HT1080 (cell line): ENCODE results near the gene GYPC. TPM values are rescaled to one million over a fixed set of nuclear protein-coding genes. Genes with fewer than 3 reads are reported as not detected.
A peak's percentile ranks its signal among the peaks of the same experiment; 100 is the strongest.

Experiments used
- DNase-seq: peaks from one replicate; pipeline ENCODE4 v3.0.0-alpha.2; 2015; ENCODE audit warnings: low read depth
- total RNA-seq: library from RNA; depleted of rRNA; stranded (reverse); fragments of >200 nt; shearing (Covaris generic); gene quantifications from 2 replicates; pipeline ENCODE4 v1.2.3, GENCODE V29; 2014

GYPC gene
- total RNA-seq, 1 experiment from 2014 or later: not detected

GRCh38 chr2:126649101-126649500, 6.9 kb upstream of the GYPC start:
- DNase-seq: no peak

GRCh38 chr2:126650994-126651393, 5.0 kb upstream of the GYPC start:
- no peak for DNase-seq

- DNase-seq: no peak
Measured at GRCh38 chr2:126652323-126652891, 3.6 kb upstream of the GYPC start.

- DNase-seq: no peak
Measured at GRCh38 chr2:126653109-126653508, 2.8 kb upstream of the GYPC start.

- no peak for DNase-seq
Measured at GRCh38 chr2:126653761-126654160, 2.2 kb upstream of the GYPC start.

- DNase-seq: no peak
Measured at GRCh38 chr2:126655051-126655450, 907 bp upstream of the GYPC start.

DNA sequence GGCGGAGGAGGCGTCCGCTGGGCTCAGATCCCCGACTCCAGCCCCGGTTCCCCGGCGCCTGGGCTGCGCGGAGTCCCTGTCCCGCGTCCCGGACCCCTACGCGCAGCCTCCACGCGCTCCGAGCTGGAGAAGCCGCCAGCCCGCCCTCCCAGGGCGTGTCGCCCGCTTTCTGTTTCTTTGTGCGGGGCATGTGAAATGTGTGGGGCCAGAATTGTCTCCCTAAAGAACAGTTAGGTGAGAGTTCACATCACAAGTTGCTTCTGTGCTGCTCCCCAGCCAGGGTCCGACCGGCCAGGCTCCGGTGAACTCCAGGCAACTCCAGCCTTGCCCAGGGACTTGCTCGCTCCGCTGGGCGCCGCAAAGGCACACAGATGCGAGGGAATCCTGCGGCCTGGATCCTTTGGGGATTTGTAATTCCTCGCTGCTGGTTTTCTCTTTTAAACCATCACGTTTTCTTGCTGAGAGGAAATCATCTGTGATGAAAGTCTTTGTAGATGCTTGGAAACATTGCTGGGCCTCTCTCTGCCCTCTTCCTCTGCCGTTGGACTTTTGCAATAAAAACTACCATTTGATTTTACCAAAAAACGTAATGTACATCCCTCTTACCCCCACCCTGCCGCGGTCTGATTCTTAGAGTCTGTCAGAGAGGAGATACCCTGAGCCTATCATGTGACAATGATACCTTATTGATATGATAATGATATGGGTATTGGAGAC, 631 bp downstream of the GYPC start:
- DNase-seq: no peak

- DNase-seq: no peak
Measured at GRCh38 chr2:126657148-126657635, 1.2 kb downstream of the GYPC start.

DNA sequence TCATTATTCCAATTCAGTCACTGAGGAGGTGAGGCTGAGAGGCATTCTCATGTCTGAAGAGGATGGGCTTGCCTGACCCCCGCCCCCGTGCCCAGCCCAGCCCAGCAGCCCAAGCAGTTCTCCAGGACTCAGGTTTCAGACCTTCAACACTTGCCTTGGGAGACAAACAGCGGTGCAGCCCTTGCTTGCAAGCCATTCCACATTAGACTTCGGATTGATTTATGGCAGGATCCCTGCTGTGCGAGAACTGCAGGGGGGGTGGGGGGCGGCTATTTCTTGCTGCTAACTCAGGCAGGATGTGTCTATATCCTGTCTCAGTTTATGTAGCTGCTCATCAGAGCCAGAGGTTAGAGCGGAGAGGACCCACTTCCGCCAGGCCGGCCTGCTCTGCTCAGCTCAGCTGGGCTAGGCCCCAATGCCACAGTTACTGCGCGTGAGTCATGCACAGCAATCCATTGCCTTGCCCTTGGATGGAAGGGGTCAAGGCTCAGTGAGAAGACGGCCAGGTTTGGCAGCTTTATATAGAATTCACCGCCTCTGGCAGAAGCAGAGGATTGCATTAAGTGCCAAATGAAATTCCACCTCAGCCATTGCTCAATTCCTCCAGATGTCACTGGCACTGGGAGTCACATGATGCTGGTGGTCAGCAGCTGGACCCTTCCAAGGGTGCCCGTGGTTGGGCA, 1.8 kb downstream of the GYPC start:
- DNase-seq: peak; percentile 99

DNA sequence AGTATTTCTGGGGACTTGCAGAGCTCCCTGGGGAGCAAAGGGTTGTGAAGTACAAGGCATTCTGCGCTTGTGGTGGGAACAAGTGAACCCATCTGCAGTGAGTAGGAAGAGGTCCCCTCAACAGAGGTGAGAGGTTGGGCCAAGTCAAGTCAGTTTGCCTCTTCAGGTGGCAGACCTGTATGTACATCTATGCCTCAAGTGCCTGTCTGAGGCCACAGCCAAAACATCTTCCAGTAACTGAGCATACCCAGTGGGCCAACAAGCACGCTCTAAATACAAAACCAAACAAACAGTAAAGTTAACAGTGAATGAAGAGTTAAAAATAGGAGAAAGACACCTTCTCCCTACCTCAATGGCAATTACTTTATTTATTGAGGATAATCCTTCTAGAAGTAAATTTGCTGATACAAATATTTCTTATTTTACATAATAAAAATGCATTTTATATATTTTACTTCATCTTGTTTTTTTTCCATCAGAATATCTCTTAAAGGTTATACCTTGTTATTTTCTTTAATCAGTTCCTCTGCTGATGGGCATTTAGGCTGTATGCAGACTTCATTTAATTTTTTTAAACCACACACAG, 2.5 kb downstream of the GYPC start:
- DNase-seq: no peak

DNA sequence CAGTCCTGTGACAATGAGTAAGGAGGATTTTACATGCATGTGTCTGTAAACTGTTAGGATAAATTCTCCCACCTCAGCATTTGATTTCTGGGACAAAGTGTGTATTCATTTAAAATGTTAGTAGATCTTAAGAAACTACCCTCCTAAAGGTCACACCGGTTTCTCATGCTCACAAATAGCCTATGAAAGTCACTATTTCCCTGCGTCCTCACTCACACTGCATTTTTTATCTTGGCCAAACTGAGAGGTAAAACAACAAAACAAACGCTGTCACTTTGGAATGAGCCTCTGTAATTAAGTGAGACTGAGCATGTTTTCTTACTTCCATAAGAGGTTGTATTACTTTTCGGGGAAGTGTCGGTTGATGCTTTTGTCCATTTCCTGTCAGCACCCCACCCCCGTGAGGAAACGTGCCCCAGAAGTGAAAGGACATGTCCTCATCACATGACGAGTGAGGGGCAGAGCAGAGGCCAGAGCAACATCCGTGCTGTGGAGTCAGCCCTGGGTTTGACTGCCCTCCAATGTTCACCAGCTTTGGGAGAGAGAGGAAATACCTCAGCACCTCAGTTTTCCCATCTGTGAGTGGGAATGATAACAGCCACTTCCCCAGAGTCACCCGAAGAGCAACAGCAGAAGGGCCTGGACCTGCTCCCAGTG, 3.1 kb downstream of the GYPC start:
- DNase-seq: peak; percentile 10

DNA sequence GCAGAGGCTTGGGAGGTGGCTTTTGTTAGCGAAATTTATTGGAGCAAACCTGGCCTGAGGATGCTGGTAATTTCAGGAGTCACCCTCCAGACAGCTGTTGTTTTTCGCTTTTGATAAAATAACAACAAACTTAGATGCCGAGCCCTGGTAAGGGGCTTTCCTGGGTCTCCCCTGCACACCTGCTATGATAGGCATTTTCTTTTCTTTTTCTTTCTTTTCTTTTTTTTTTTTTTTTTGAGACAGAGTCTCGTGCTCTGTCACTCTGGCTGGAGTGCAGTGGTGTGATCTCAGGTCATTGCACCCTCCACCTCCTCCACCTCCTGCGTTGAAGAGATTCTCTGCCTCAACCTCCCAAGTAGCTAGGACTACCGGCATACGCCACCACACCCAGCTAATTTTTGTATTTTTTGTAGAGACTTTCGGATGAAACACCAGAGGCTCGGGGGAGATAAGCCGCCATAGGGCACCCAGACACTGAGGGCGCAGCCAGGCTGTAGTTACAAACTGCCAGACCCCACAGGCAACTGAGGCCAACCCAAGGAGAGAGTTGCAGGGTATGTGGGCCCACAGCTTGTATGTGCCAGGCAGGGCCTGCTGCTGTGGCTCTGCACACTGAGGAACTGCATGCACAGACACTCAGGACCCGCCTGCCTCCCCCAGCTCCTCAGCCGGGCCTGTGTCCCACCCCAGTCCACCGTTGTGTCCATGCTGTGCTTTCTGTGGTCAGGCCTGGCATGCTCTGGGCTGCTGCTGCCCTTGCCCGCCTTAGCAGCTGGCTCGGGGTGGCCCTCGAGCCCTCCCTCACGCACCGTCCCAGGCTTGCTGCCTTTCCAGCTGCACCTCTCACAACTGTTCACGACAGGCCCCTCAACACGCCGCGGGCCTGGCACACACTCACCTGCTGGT, 3.9 kb downstream of the GYPC start:
- DNase-seq: no peak

GRCh38 chr2:126660971-126661370, 5.0 kb downstream of the GYPC start:
- DNase-seq: no peak

DNA sequence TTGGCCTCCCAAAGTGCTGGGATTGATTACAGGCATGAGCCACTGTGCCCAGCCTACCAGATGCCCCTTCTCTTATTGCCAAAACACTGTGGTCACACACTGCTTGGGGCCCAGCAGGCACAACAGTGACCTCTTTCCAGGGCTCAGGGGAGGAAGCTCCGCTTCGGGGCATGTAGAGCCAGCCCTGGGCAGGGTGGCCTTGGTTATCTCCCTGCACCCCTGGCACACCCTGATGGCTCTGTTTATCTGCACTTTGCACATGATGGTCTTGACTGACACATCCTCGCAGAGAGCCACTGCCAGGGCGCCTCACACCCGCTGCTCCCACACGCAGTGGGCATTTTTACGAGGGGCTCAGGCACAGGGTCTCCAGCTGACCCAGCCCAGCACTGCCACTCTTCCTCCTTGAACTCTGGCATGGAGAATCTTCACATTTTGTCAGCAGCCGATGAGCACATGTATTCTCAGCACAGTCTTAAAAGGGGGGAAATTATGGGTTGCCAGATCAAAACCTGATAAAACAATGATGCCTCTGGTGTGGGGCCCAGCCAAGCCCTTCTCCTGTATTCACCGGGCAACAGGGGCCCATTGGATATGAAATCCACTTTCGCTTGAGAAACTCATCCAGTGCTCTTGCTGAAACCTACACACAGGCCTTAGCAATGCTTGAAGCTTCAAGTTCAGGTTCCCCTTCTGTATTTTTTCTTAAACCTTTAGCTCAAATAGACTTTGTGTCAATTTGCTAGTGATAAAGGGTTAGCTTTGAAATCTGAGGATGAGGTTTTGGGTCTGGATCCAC, 5.9 kb downstream of the GYPC start:
- no peak for DNase-seq

- no peak for DNase-seq
Measured at GRCh38 chr2:126662621-126663020, 6.7 kb downstream of the GYPC start.

- no peak for DNase-seq
Measured at GRCh38 chr2:126663184-126663963, 7.4 kb downstream of the GYPC start.

DNA sequence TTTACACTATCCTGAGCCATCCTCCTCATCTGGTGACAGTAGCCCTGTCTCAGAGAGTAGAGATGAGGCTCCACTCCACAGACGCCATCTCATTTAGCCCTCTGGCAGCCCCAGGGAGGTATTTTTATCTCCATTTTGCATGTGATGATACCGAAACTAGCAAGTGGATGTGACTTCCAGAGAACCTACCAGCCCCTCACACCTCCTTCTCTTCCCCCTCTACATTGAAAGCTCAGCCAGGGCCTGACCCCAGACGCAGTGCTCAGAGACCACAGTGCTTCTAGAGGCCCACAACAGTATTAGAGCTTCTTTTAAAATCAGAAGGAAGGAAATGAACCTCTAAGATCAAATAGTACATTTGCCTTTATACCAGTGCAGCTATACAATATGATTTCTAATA, 8.3 kb downstream of the GYPC start:
- no peak for DNase-seq

- DNase-seq: no peak
Measured at GRCh38 chr2:126664639-126665038, 8.7 kb downstream of the GYPC start.

- no peak for DNase-seq
Measured at GRCh38 chr2:126665483-126665882, 9.5 kb downstream of the GYPC start.
